OCI-LY3 (cell line): ENCODE results near the gene DYDC2.
A peak's percentile ranks its signal among the peaks of the same experiment; 100 is the strongest.

Source experiments
- H2AFZ ChIP-seq: fragments of 200-600, 300-600 bp; shearing (Covaris generic); 2 replicates; pipeline ENCODE4 v1.6.0; 2014; ENCODE audit warnings: antibody characterized with exemption, low read depth, low read length
- H3K27ac ChIP-seq: fragments of 200-600, 300-600 bp; sonication (generic); 2 replicates; pipeline ENCODE4 v1.5.1; 2014; ENCODE audit warnings: mild to moderate bottlenecking, low read length, moderate library complexity, mixed read lengths
- H3K27me3 ChIP-seq: fragments of 200-600, 300-600 bp; sonication (generic); 2 replicates; pipeline ENCODE4 v1.6.1; 2014; ENCODE audit warnings: low read depth, low read length, mixed read lengths
- H3K36me3 ChIP-seq: fragments of 200-600, 300-600 bp; sonication (generic); replicated peaks from 2 replicates; pipeline ENCODE3; 2014; ENCODE audit warnings: low read depth, low read length, mixed read lengths
- H3K4me1 ChIP-seq: fragments of 300-600, 200-600 bp; sonication (generic); 2 replicates; pipeline ENCODE4 v1.6.1; 2014; ENCODE audit warnings: low read length, mixed read lengths
- H3K4me2 ChIP-seq: fragments of 200-600, 300-600 bp; sonication (generic); 2 replicates; pipeline ENCODE4 v1.6.1; 2014; ENCODE audit warnings: low read length, mixed read lengths
- H3K4me3 ChIP-seq: fragments of 300-600, 200-600 bp; sonication (generic); 2 replicates; pipeline ENCODE4 v1.5.1; 2014; ENCODE audit warnings: antibody characterized with exemption, mild to moderate bottlenecking, low read length, moderate library complexity
- H3K79me2 ChIP-seq: fragments of 300-600, 200-600 bp; shearing (Covaris generic); 2 replicates; pipeline ENCODE4 v1.6.1; 2014; ENCODE audit warnings: mild to moderate bottlenecking, low read length, mixed read lengths
- H3K9ac ChIP-seq: fragments of 300-600, 200-600 bp; shearing (Covaris generic); 2 replicates; pipeline ENCODE4 v1.6.0; 2014; ENCODE audit warnings: mild to moderate bottlenecking, low read length, moderate library complexity
- H3K9me3 ChIP-seq: fragments of 200-600, 300-600 bp; shearing (Covaris generic); 2 replicates; pipeline ENCODE4 v1.6.1; 2014; ENCODE audit warnings: low read length, mixed read lengths; ENCODE audit not compliant: insufficient read depth
- H4K20me1 ChIP-seq: fragments of 200-600, 300-600 bp; sonication (generic); 2 replicates; pipeline ENCODE4 v1.6.1; 2016; ENCODE audit warnings: low read length, mixed read lengths; ENCODE audit not compliant: insufficient read depth
- EZH2phosphoT487 ChIP-seq: fragments of 200-600 bp; shearing (Covaris generic); IDR thresholded peaks from 2 replicates; pipeline ENCODE4 v1.6.1; 2018; ENCODE audit warnings: antibody characterized with exemption, mixed run types, low read depth
- TF ChIP-seq, protein P1 (sequence below): fragments of 200-600, 300-600 bp; sonication (generic); IDR thresholded peaks from 2 replicates; pipeline ENCODE4 v1.5.1; 2014; ENCODE audit warnings: antibody characterized with exemption, low read length, low read depth

DYDC2 gene

DNA sequence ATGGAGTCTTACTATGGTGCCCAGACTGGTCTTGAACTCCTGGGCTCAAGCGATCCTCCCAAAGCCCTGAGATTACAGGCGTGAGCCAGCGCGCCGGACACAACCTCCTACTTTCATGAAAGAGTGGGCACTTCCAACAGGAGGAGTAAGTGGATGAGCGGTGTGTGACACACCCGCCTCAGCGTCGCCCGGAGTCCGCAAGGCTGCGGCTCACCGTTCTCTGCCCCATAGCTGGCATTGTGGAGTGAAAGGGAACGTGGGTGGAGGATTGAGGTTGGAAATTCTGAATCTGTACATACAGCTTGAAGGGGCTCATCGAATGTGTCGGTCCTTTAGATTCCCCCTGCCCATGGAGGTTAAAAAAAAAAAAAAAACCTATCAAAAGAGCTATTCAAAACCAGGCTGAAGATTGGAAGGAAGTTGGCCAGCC is 51.2 kb downstream of the DYDC2 start:
- Histone ChIP-seq H4K20me1 (no peaks in the 10 kb centered on the region), H3K27ac (no peak overlapping the region), H3K4me2 (peak overlapping the region; percentile 67), H3K4me1 (no peaks in the 10 kb centered on the region), H3K4me3 (peak overlapping the region; percentile 83), H3K9ac (peak overlapping the region; percentile 70), H2AFZ (0 out of 2 replicates have a peak overlapping the region, but pooled peaks have one; percentile 70), H3K36me3 (no peaks in the 10 kb centered on the region), H3K9me3 (no peaks in the 10 kb centered on the region), H3K79me2 (no peaks in the 10 kb centered on the region), H3K27me3 (no peaks in the 10 kb centered on the region)
- no peak for TF ChIP-seq EZH2phosphoT487
- TF ChIP-seq, protein P1, sequence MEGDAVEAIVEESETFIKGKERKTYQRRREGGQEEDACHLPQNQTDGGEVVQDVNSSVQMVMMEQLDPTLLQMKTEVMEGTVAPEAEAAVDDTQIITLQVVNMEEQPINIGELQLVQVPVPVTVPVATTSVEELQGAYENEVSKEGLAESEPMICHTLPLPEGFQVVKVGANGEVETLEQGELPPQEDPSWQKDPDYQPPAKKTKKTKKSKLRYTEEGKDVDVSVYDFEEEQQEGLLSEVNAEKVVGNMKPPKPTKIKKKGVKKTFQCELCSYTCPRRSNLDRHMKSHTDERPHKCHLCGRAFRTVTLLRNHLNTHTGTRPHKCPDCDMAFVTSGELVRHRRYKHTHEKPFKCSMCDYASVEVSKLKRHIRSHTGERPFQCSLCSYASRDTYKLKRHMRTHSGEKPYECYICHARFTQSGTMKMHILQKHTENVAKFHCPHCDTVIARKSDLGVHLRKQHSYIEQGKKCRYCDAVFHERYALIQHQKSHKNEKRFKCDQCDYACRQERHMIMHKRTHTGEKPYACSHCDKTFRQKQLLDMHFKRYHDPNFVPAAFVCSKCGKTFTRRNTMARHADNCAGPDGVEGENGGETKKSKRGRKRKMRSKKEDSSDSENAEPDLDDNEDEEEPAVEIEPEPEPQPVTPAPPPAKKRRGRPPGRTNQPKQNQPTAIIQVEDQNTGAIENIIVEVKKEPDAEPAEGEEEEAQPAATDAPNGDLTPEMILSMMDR: no peak

DNA sequence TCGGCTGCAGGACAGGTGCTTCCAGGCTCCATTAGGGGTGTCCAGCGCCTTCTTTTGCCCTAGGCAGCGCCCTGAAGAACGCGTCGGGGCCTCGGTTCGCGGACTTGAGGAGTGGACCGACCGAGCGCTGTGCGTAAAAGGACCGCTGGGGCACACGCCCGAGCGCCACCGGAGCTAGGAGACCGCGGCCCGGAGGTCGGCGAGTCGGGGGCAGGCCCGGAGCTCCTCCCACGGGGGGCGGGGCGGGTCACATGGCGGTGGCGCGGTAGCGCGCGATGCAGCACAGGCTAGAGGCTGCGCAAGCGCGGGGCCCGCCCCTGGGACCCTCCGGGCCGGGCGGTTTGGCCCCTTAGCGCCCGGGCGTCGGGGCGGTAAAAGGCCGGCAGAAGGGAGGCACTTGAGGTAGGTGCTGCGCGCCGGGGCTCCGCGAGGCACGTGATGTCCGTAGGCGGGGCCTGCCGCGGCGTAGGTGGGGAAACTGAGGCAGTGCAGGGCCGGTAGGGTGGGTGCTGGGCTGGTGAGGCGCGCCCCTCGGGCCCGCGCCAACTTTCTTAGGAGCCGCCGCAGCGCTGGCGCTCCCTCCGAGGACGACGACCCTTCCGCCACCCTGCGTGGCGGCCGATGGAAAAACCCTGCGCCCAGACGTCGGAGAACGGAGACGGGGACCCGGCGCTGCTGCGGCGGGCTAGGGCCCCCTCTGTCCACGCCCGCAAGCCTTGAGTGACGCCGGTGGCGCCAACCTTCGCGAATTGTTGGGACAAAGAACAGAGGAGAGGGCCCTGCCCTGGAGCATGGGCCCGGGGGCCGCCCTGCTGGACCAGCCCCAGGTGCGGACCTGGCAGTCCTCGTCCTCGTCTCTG is 51.9 kb downstream of the DYDC2 start, which contains the start of gene PRXL2A:
Gene PRXL2A, plus strand, starts transcription at position 310 of the 860 bp plus-strand sequence. CDS start 11,917 bp downstream, outside the sequence.
- Histone ChIP-seq H3K4me1 (no peaks in the 10 kb centered on the region), H3K9me3 (no peaks in the 10 kb centered on the region), H3K79me2 (no peaks in the 10 kb centered on the region), H3K4me3 (peak within 1 kb of the TSS; percentile 83), H3K9ac (peak within 1 kb of the TSS; percentile 70), H4K20me1 (no peaks in the 10 kb centered on the region), H2AFZ (0 out of 2 replicates have a peak within 1 kb of the TSS, but pooled peaks have one; percentile 70), H3K4me2 (peak within 1 kb of the TSS; percentile 67), H3K27ac (no peak within 1 kb of the TSS), H3K27me3 (no peaks in the 10 kb centered on the region), H3K36me3 (no peaks in the 10 kb centered on the region)
- TF ChIP-seq, protein P1: no peak
- no peak for TF ChIP-seq EZH2phosphoT487

DNA sequence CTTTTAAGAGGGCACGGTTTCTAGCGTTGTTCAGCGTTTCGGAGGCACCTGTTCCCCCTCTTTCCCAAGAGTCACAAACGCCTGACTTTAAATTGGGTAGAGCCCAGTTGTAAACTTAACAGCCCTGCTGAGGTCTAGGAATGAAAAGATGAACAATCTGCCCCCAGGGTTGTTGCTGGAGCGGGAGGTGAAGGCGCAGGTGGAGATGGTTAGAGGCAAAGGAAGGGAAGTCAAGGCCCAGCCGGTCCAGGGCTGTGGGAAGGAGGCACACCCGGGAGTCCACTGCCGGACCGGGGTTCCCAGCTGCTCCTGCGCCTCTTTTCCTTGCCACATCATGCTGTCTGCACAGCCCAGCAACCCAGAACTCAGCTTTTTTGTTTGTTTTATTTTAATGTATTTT is 52.5 kb downstream of the DYDC2 start:
- Histone ChIP-seq H3K9ac (peak overlapping the region; percentile 70), H3K27ac (no peak overlapping the region)

DNA sequence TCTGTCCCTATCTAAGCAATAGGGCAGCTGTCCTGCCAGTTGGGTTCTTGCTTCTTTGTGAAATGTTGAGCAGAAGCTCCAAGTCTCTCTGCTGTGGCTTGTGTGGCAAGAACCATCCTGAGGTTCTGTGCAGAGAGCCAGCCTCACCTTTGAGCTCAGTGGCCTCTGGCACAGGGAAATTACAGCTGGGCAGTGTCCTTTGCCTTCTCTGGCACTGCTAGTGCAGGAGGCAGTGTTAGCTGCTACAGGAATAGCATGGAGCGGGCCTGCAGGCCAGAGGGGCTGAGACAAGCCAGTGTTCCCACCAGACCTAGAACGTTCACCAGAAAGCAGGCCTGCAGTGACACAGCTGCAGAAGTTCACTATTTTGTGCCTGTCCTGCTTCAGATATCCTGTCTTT is 53.5 kb downstream of the DYDC2 start:
- Histone ChIP-seq H3K4me2 (no peak overlapping the region), H3K4me3 (no peak overlapping the region), H2AFZ (no peak overlapping the region), H3K27ac (no peak overlapping the region), H3K9me3 (no peaks in the 10 kb centered on the region), H3K36me3 (no peaks in the 10 kb centered on the region), H3K79me2 (no peaks in the 10 kb centered on the region), H3K27me3 (no peaks in the 10 kb centered on the region), H4K20me1 (no peaks in the 10 kb centered on the region), H3K9ac (no peak overlapping the region), H3K4me1 (no peaks in the 10 kb centered on the region)
- TF ChIP-seq, protein P1: no peak
- TF ChIP-seq EZH2phosphoT487: no peak

More for the DNA sequence above, 52.5 kb downstream of the DYDC2 start:
- H4K20me1 ChIP-seq: no peaks in the 10 kb centered on the region
- TF ChIP-seq EZH2phosphoT487: no peak
- TF ChIP-seq, protein P1: no peak
- no peaks in the 10 kb centered on the region for H3K36me3 ChIP-seq
- H3K4me2 ChIP-seq: peak overlapping the region; percentile 67
- peak overlapping the region; percentile 83 for H3K4me3 ChIP-seq
- no peak overlapping the region for H2AFZ ChIP-seq
- H3K79me2 ChIP-seq: no peaks in the 10 kb centered on the region
- H3K4me1 ChIP-seq: no peaks in the 10 kb centered on the region
- no peaks in the 10 kb centered on the region for H3K9me3 ChIP-seq
- no peaks in the 10 kb centered on the region for H3K27me3 ChIP-seq
